ENCODE results near the gene NT5C. TPM values are rescaled to one million over a fixed set of nuclear protein-coding genes. Genes with fewer than 3 reads are reported as not detected.

NT5C gene
- polyA plus RNA-seq, 3 donors: 43.8 to 51.4 (median 47.2) TPM

- no peak for DNase-seq (ENCODE audit: low read depth in 3 of 3, low spot score in 2 of 3)
Observed at GRCh38 chr17:75097865-75098264, 33.7 kb downstream of the NT5C start.

DNA sequence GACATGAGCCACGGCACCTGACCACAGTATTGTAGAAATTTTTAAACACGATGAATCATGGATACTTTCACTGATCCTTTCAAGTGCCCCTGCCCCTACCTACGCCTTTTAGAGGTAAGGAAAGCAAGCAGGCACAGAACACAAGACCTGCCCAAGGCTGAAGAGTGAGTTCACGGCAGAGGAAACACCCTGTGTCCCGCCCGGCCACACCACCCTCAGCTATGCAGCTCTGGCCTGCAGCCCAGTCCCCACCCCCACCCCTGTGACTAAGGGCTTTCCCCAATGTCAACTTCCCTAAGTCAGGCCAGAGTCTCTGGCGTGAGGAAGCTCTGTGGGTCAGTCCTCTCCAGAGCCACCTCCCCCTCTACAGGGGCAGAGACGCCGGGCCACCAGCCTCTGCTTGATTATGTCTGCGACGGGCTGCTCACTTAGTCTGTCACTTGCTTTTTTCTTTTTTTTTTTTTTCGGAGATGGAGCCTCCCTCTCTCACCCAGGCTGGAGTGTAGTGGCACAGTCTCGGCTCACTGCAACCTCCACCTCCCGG is 35.4 kb downstream of the NT5C start:
- no peak for DNase-seq (ENCODE audit: low read depth in 3 of 3, low spot score in 2 of 3)

- no peak for DNase-seq (ENCODE audit: low read depth in 3 of 3, low spot score in 2 of 3)
Observed at GRCh38 chr17:75094871-75095399, 36.6 kb downstream of the NT5C start.

- no peak for DNase-seq (ENCODE audit: low read depth in 3 of 3, low spot score in 2 of 3)
Observed at GRCh38 chr17:75093548-75094158, 37.9 kb downstream of the NT5C start.

GRCh38 chr17:75091855-75092327 is 39.7 kb downstream of the NT5C start:
- DNase-seq (ENCODE audit: low read depth in 3 of 3, low spot score in 2 of 3): no peak

- no peak for DNase-seq (ENCODE audit: low read depth in 3 of 3, low spot score in 2 of 3)
Observed at GRCh38 chr17:75090871-75091854, 40.4 kb downstream of the NT5C start.

DNA sequence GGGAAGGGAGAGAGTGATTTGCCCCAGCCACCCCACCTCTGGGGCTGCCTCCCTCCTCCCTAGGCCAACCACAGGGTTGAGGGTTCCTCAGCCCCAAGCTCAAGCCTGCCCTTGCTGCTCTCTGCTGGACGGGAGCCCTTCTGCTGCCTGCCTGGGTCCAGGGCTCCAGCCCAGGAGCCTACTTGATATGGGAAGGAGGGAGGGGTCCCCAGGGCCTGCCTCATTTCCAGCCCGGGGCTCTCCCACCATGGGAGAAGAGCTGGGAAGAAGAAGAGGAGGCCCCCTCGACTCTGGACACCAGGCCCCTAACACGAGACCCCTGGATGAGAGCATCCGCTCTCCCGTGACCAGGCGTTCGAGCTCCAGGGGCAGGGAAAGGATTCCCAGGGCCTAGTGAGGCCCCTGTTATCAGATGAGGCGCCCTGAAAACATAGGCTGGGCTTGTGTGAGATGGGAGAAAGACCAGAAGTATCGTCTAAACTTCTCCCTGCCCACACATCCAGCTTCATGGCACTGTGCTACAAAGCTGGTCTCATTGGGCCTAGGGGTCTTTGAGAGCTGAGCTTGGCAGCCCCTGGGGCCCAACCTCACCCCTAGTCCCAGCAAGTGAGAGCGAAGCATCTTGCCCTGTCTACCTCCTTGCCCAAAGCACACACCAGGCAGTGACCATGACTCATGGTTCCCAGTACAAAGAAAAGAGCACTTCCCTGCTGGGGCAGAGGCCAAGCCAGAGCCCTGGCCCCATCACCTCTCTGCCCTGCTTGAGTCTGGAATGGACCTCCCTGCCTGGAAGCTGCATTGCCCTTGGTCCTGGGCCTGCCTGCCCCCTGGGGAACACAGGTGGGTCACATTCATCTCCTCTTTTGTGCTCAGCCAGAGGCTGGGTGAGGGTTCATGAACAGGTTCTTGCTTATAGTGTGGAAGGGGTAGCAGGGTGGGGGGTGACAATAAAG is 42.8 kb downstream of the NT5C start:
- no peak for DNase-seq (ENCODE audit: low read depth in 3 of 3, low spot score in 2 of 3)

DNA sequence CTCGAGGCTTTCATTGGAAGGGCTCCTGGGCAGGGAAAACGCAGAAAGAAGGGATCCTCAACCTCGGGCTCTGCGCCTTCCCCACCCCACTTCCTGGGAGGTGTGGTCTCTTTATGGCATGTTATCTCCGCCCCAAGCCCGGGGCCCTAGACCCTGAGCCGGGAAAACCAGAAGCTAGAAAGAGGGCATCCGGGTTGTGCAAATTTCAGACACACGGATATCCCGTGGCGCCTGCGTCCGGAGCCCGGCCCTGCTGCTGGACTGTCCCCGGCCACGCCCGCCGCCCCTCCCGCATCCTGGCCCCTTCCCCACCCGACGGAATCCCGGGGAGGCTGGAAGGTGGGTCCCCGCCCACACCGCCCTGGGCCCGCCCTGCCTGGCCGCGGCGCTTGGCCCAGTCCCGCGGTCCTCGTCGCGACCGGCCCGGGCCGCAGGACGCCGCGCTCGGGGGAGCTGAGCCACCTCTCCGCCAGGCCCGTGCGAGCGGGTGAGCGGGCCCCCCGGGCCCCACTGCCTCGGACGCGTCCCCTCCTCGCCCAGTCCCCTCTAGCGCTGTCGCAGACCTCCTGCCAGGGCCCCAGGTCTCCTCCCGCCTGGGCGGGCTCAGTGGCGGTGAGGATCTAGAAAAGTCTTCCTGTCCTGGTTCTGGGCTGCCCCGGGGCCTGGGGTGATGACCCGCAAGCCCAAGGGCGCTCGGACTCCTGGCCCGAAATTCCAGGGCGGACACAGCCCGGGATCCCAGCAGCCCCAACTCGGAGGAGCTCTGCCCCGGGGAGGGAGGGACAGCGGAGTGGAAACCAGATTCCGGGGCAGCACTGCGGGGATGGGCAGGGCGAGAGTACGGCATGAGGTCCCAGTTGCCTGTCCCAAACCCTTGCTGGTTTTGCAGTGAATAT is 43.7 kb downstream of the NT5C start, which contains the start of gene SLC16A5:
Gene SLC16A5, plus strand, starts transcription at position 397 of the 896 bp plus-strand sequence. CDS start 5,683 bp downstream, outside the sequence.
- DNase-seq (ENCODE audit: low read depth in 3 of 3, low spot score in 2 of 3): peak in 2 of 3 donors; percentile 69 to 77

GRCh38 chr17:75087182-75087557 is 44.4 kb downstream of the NT5C start:
- no peak for DNase-seq (ENCODE audit: low read depth in 3 of 3, low spot score in 2 of 3)

DNA sequence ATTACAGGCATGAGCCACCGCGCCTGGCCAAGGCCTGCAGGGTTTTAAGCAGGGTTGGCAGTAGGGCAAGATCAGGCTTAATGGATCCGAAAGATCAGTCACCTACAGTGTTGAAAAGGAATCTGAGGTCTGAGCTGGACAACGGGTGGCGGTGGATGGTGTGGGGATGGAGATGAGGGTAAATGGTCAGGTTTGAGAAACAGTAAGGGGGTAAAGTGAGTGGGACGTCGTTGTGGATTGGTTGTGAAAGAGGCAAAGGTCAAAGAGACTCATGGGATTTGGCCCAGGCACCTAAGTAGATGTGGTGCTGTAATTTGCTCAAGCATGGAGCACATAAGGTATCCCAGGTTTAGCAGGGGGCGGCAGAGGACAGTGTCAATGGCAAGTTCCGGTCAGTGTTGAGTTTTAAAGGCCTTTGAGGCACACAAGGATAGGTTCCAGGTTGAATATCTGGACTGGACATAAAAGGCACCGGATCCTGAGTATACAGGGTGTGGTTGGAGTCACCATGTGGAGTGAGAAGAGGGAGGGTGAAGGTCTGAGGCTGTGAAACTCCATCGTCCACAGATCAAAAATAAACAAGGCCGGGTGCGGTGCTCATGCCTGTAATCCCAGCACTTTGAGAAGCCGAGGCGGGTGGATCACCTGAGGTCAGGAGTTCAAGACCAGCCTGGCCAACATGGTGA is 44.9 kb downstream of the NT5C start:
- no peak for DNase-seq (ENCODE audit: low read depth in 3 of 3, low spot score in 2 of 3)

GRCh38 chr17:75084039-75084660 is 47.4 kb downstream of the NT5C start:
- no peak for DNase-seq (ENCODE audit: low read depth in 3 of 3, low spot score in 2 of 3)

- no peak for DNase-seq (ENCODE audit: low read depth in 3 of 3, low spot score in 2 of 3)
Observed at GRCh38 chr17:75082683-75083082, 48.9 kb downstream of the NT5C start.

DNA sequence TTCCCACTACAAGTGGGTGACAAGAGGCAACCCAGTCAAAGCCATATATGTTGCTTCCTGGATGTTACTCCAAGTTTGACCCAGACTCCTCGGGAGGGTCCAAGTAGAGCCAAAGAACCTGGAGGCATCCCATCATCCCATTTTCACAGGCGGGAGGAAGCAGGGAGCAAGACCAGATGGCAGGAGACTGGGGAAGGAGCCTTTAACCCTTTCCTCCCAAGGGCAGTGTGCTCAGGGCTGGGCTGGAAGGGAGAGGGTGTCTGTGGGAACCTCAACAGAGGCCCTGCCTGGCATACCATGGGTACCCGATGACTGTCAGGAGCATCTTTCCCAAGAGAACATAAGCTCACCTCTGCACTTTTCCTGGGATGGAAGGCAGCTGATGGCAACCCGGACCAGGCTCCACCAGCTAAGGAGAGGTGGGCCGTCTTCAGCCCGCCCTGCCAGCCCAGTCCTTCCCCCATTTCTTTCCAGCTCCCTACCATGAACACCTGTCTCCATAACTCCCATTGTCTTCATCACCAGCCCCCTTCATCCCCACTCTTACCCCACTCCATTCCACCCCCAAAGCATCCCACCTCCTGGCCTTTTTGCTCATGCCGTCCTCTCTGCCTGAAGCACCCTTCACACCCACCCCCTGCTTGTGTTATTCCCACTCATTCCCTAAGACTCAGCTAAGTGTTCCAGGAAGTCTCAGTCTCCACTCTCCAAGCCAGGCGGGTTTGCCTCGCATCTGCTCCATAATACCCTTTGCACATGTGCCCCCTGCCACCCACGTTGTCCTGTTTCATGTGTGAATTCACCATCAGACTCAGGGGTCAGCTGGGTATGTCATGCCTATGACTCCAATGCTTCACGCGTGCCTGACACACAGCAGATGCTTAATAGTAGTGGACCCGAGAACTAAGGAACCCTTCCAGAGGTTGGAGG is 49.7 kb downstream of the NT5C start:
- no peak for DNase-seq (ENCODE audit: low read depth in 3 of 3, low spot score in 2 of 3)

Data from right renal cortex interstitium (tissue), 3 donors.